Measurements from ENCODE around the gene FAM222B. TPM values are rescaled to one million over a fixed set of nuclear protein-coding genes. Genes with fewer than 3 reads are reported as not detected.
"Not testable (repeated sequence)": the region's sequence is repeated elsewhere in the genome, so short reads cannot be mapped to it uniquely, and the experiment has no call there.

The FAM222B gene
- total RNA-seq (2014; rRNA removed; shearing (Covaris generic)), result 3.6 and 4.1 TPM in 2 replicates

GRCh38 chr17:28842282-28843012, at the start of gene FAM222B:
Gene FAM222B (minus strand): TSS chr17:28842790. CDS start chr17:28766667, 76,123 bp downstream.
- peak; percentile 69 for DNase-seq (ENCODE audit: low spot score)

- no peak for DNase-seq (ENCODE audit: low spot score)
Observed at GRCh38 chr17:28892024-28892423, 49.4 kb upstream of the FAM222B start.

- no peak for DNase-seq (ENCODE audit: low spot score)
Observed at GRCh38 chr17:28891201-28891600, 48.6 kb upstream of the FAM222B start.

- DNase-seq (ENCODE audit: low spot score), result no peak
Observed at GRCh38 chr17:28889996-28890395, 47.4 kb upstream of the FAM222B start.

- DNase-seq (ENCODE audit: low spot score), result no peak
Observed at GRCh38 chr17:28888832-28889231, 46.2 kb upstream of the FAM222B start.

- DNase-seq (ENCODE audit: low spot score), result no peak
Observed at GRCh38 chr17:28887871-28888471, 45.4 kb upstream of the FAM222B start.

GRCh38 chr17:28885951-28886350, 43.4 kb upstream of the FAM222B start:
- DNase-seq (ENCODE audit: low spot score), result no peak

- no peak for DNase-seq (ENCODE audit: low spot score)
Observed at GRCh38 chr17:28885363-28885762, 42.8 kb upstream of the FAM222B start.

GRCh38 chr17:28883967-28884702, 41.5 kb upstream of the FAM222B start:
- DNase-seq (ENCODE audit: low spot score), result no peak

- no peak for DNase-seq (ENCODE audit: low spot score)
Observed at GRCh38 chr17:28882154-28882895, 39.7 kb upstream of the FAM222B start.

- no peak for DNase-seq (ENCODE audit: low spot score)
Observed at GRCh38 chr17:28881533-28882056, 39.0 kb upstream of the FAM222B start.

GRCh38 chr17:28880572-28880945, 38.0 kb upstream of the FAM222B start:
- DNase-seq (ENCODE audit: low spot score), result no peak

GRCh38 chr17:28879886-28880571, 37.4 kb upstream of the FAM222B start:
- no peak for DNase-seq (ENCODE audit: low spot score)

- DNase-seq (ENCODE audit: low spot score), result no peak
Observed at GRCh38 chr17:28878981-28879380, 36.4 kb upstream of the FAM222B start.

GRCh38 chr17:28878158-28878910, 35.7 kb upstream of the FAM222B start:
- no peak for DNase-seq (ENCODE audit: low spot score)

GRCh38 chr17:28877150-28877711, 34.6 kb upstream of the FAM222B start:
- not testable (repeated sequence) for DNase-seq (ENCODE audit: low spot score)

GRCh38 chr17:28875848-28876550, 33.4 kb upstream of the FAM222B start:
- no peak for DNase-seq (ENCODE audit: low spot score)

GRCh38 chr17:28874750-28875149, 32.2 kb upstream of the FAM222B start:
- DNase-seq (ENCODE audit: low spot score), result no peak

GRCh38 chr17:28873839-28874238, 31.2 kb upstream of the FAM222B start:
- DNase-seq (ENCODE audit: low spot score), result no peak

Measured in H4 (cell line).